Activated T-helper 1 cell treated with Interleukin-2 at 50 U/mL for 16 hours (primary cell): ENCODE measurements around the gene LEMD2.
"Not testable (repeated sequence)": the region's sequence is repeated elsewhere in the genome, so short reads cannot be mapped to it uniquely, and the experiment has no call there.

ENCODE experiments used
- DNase-seq: peaks from one replicate; pipeline ENCODE4 v3.0.0-alpha.2; 2020; ENCODE audit warnings: low read depth

LEMD2 gene

GRCh38 chr6:33788694-33789549 lies at the start of gene LEMD2:
Gene LEMD2 (minus strand): TSS chr6:33789130. CDS start chr6:33789116, 14 bp downstream.
- peak; percentile 87 for DNase-seq

- no peak for DNase-seq
These were observed 49.2 kb upstream of the LEMD2 start for GRCh38 chr6:33837971-33838665.

GRCh38 chr6:33836806-33837469 lies 48.0 kb upstream of the LEMD2 start:
- DNase-seq = no peak

GRCh38 chr6:33834401-33835392 lies 45.8 kb upstream of the LEMD2 start:
- DNase-seq = no peak

DNA sequence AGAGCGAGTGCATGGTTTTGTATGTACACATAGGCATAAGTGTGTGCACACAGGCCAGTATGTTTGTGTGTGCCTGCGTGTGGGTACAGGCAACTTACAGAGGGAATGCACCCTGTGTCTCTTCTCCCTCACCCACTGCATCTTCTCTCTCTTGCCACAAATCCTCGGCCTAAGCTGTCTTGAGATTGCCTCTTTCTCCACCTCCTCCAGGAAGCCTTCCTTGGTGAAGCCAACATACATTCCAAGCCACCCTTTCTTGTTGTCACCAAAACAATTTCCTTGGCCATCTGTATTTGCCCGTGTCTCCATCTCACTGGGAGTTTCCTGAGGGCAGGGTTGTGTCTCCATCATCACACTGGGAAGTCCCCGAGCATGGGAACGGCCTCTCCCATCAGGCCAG lies 44.7 kb upstream of the LEMD2 start:
- DNase-seq = no peak

- DNase-seq = not testable (repeated sequence)
These were observed 43.9 kb upstream of the LEMD2 start for GRCh38 chr6:33832831-33833230.

DNA sequence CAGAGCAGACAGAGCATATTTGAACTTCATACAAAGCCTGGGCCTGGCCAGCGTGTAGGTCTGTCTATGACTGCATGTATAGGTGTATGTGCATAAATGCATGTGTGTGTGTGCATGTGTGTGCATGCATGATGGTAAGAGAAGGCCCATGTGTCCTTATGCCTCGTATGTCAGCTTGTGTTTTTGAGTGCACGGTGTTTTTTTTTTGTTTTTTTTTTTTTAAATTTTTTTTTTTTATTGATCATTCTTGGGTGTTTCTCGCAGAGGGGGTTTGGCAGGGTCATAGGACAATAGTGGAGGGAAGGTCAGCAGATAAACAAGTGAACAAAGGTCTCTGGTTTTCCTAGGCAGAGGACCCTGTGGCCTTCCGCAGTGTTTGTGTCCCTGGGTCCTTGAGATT lies 42.8 kb upstream of the LEMD2 start:
- DNase-seq = not testable (repeated sequence)

DNA sequence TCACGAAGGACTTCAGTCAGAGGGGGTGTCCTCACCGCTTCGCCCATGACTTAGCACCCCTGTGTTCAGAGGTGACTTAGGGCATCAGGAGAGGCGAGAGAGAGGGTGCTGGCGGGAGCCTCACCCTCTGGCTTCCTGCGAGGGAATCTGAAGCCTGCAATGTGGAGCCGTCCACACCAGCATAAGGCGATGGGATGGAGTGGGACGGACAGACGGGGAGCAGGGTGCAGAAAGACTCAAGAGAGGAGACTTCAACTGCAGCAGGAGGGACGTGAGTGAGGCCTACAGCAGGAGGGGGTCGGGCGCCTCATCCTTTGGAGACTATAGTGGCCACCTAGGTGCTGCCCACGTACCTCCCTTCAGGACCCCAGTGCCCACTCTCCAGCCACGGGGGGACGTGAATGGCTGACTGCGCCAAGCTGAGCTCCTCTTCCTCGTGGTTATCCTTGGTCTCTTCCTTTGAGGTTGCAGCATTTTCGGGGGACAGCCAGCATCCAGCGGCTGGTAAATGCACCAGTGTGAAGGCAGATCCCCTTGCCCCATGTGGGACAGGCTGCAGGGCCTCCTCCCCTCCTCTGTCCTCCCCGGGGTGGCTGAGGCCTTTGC lies 41.8 kb upstream of the LEMD2 start:
- no peak for DNase-seq

DNA sequence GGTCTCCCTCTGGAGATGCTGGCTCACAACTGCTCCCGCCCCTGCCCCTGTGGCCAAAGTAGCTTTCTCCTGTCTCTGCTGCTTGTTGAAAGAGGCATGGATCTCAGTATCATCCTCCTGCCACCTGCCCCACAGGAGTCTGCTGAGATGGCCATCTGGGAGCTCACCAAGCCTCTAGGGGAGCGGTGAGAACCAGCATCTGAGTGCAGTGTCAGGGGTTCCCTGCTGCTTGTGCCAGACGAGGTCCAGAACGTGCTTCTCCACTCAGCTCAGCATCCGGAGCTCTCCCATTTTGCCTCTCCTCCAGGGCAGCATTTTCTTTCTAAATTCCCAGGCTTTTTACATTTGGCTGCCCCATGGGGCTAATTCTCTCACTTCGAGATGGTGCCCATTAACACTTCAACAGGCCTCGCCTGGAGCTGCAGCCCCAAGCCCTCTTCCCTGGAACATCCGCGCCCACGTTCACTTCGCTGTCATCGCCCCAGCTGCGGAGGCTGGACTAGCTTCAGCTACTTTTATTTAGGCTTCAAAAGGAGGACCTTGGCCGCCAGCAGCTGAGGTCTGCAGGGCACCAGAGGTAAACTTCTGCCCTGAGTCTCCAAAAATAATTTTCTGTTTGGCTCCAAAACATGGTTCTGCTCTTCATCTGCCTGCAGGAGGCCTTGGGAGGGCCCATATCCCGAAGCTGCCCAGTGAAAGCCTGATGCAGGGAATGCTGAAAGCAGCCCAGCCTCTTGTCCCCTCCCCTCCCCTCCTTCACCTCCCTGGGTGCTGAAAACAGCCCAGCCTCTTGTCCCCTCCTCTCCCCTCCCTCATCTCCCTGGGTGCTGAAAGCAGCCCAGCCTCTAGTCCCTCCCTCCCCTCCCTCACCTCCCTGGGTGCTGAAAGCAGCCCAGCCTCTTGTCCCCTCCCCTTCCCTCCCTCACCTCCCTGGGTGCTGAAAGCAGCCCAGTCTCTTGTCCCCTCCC lies 40.1 kb upstream of the LEMD2 start:
- DNase-seq = no peak

DNA sequence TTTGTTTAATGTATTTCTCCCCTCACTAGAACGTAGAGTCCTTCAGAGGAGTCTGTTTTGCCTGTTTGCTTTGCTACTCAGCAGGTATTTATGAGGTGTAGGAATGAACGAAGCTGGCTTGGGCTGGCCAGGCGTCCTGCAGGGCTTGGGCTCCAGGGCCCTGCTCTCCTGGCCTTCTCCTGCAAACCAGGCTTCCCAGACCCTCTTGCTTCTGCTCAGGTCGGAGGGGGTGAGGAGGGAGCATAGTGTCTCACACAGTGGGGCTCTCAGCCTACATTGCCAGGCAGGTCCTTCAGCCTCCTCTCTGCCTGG lies 39.5 kb upstream of the LEMD2 start:
- DNase-seq = no peak

- no peak for DNase-seq
These were observed 38.9 kb upstream of the LEMD2 start for GRCh38 chr6:33827546-33828451.

DNA sequence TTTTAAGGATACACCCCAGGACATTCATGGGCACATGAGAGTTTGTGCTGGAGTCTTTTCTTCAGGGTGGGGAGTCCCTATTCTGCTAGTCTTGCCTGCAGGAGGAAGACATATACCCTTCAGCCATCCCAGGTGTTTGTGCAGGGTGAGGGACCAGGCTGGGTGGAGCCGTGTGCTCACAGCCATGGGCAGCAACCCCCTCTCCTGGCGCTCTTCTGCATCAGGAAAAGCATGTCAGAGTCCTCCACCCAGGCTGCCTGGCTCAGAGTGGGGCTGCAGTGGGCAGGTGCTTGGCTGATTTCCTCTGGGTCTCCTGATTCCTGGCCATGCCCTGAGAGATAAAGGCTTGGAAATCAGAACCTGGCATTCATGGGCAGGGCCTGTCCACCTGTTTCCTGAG lies 37.6 kb upstream of the LEMD2 start:
- no peak for DNase-seq

GRCh38 chr6:33824461-33825154 lies 35.7 kb upstream of the LEMD2 start:
- DNase-seq = no peak

DNA sequence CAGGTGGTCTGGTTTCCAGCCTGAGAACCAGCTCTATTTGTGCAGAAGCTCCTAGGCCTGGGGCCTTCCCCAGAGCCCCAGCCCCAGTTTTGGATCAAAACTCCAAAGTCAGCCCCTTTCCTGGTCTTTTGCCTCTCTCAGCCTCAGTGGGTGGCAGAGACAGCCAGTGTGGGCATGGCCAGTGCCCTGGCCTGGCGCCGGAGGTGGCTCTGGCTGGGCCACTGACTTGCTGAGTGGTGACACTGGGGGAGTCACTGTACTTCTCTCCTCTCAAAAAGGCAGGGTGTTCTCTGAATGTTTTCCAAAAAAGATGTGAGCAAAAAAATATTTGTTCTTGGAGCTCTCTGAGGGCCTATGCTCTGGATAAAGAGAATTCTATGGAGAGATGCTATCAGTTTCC lies 34.9 kb upstream of the LEMD2 start:
- no peak for DNase-seq

DNA sequence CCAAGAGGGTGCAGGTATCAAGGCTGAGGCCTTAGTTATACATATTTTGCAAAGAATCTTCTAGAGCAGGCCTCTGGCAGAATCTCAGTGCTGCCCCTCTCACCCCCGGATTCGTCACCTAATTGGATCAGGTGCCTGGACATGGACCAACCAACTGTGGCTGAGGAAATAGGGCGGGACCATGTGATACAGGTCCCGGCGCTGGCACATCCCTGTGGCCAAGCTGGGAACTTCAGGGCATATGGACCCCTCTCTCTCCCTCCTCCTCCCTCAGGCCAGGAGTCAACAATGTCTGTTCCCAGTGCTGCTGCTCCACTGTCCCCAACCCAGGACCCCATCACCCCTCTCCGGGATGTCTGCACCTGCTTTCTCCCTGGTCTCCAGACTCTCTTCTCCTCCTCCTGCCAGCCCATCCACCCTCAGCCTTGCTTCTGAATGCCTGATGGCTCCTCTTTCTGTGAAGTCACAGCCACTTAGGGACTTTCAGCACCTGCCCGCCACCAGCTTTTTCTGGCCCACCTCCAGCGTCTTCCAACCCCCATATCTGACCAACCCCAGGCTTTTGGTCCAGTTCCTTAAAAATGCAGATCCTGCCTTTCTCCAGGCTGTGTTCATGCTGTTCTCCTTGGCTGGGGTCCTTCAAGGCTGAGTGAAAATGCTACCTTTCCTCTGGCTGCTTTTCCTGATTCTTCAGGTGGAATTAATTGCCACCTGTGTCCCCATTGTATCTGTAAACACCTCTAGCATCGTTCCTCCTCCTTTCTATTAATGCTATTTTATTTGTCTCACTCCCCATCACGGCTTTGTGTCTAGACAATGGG lies 33.9 kb upstream of the LEMD2 start:
- no peak for DNase-seq

DNA sequence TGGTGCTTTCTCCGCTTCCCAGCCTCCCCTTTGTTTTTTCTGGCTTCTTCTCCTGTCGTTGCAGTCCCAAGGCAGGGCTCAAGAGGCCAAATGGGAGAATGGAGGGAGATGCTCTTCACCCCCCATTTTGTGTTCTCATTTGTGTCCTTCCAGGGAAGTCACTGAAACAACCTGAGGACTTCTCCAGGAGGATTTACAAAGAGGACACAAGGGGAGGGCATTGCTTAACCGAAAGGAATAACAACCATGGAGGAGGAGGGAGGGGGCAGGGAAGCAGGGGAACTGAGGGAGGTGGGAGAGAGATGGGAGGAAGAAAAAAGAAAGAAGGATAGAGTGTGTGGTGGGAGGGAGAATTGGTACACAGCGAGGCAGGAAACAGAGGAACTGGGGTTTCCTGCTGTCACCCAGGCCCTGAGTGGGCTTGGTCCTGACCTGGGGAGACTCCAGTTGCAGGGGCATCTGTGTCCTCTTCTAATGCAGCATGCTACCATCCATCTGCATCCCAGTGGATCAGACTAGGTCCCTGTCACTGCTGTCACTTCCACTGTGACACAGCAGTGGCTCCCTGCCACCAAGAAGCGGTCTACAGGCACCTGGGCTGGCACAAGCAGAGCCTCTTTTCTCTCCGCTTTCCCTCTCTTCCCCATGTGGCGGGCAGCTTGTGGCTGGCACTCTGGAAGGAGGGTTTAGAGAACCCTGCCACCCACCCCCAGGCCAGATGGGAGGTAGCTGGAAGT lies 32.0 kb upstream of the LEMD2 start:
- DNase-seq = no peak

DNA sequence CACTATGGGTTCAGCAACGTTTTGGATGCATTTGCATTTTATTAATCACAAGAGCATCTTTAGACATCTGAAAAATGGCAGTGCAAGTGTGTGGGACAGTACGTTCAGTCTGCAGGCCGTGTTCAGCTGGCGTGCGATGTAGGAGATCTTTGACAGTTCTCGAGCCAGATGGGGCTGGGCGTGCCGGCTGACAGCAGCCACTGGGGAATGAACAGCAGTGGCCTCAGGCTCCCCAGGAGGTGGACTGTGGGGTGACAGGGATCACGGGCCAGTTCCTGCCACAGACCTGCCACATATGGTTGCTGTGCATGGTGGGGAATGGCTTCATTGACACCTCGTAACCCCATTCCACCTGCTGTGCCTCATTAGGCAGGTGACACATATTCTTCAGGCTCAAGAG lies 31.3 kb upstream of the LEMD2 start:
- DNase-seq = no peak
